ENCODE results near the gene NR2C2AP.

- no peak for TF ChIP-seq CTCF (IDR thresholded peaks at IDR 0.05; ENCODE audit: low read length)
- TF ChIP-seq EZH2 (optimal IDR thresholded peaks at IDR 0.05; ENCODE audit: low read depth, low read length), result no peak
- TF ChIP-seq EZH2phosphoT487 (IDR thresholded peaks at IDR 0.05; ENCODE audit: low read length), result no peak
Measured at GRCh38 chr19:19167612-19168011, 35.6 kb downstream of the NR2C2AP start.

Data from MM.1S (cell line).